Psoas muscle (tissue), 8 donors: ENCODE measurements around the gene RARA. TPM values are rescaled to one million over a fixed set of nuclear protein-coding genes. Genes with fewer than 3 reads are reported as not detected.

Source experiments
- ATAC-seq, 4 donors: fragments of 200-7000 bp; cut with Tn5 transposase; one replicate each; pipeline ENCODE4 v1.9.1; 2020; ENCODE audit warnings: moderate library complexity in 3 of 4, mild to moderate bottlenecking in 2 of 4
- DNase-seq, 2 donors: peaks; one replicate each; pipeline ENCODE4 v3.0.0-alpha.2; 2020
- H3K27ac ChIP-seq: fragments of 200-600 bp; one replicate; pipeline ENCODE4 v1.8.0; 2022
- H3K27me3 ChIP-seq, 3 donors: fragments of 200-600 bp in 1 of 3; one replicate each; pipeline versions ENCODE4 v1.6.1 to v1.8.0; 2013 to 2022; ENCODE audit warnings: low read length in 2 of 3, mild to moderate bottlenecking in 2 of 3, moderate library complexity in 1 of 3; ENCODE audit not compliant: insufficient read depth in 3 of 3
- H3K36me3 ChIP-seq, 2 donors: fragments of 200-600 bp in 1 of 2; one replicate each; pipeline versions ENCODE4 v1.6.1 to v1.8.0; 2013 to 2022; ENCODE audit warnings: low read depth in 1 of 2, mild to moderate bottlenecking in 1 of 2, moderate library complexity in 1 of 2; ENCODE audit not compliant: insufficient read depth in 1 of 2
- H3K4me1 ChIP-seq: fragments of 200-600 bp; one replicate; pipeline ENCODE4 v1.8.0; 2022
- H3K4me3 ChIP-seq: fragments of 200-600 bp; one replicate; pipeline ENCODE4 v1.8.0; 2022; ENCODE audit warnings: mild to moderate bottlenecking
- H3K9me3 ChIP-seq: fragments of 200-600 bp; one replicate; pipeline ENCODE4 v1.8.0; 2022
- CTCF ChIP-seq: fragments of 200-600 bp; IDR thresholded peaks from one replicate; pipeline ENCODE4 v1.8.0; 2022; ENCODE audit warnings: antibody characterized with exemption
- WGBS, 3 donors: extraction: QIAGEN DNeasy Blood & Tissue Kit; methylation state at CpG; one replicate each; pipeline versions ENCODE4 v1.1.6 to v1.1.7; 2013; 5-methylcytosine and 5-hydroxymethylcytosine counted together
- intact Hi-C, 2 donors: fragments of 100-400 bp; cut with DNase I; formaldehyde crosslinking; loops; one replicate each; pipeline versions ENCODE4 v1.11.0 to v1.14.2; 2022
- polyA plus RNA-seq, 3 donors: library from polyadenylated mRNA; stranded (reverse); fragments of 200-250 nt; gene quantifications; one replicate each; pipeline ENCODE4 v1.2.3, GENCODE V29; 2013
- total RNA-seq, 4 donors: library from RNA; stranded (reverse); fragmentation: NEBNext Ultra II Directional in 2 of 4; extraction: Animal tissue kit (Norgen Biotek cat#: 25700) in 2 of 4; gene quantifications; one replicate each; pipeline versions ENCODE4 v1.2.1 to v1.2.4, GENCODE V29; 2021 to 2023
- donor health status: healthy with polysubstance abuse.
- donor health status: DM: no; HTN: no; CAD: no; lungs with moderate emphysema.
- donor health status: Bipolar disorder and iron deficiency.
- donor health status: healthy.
- donor health status: DM: yes; HTN: yes; CAD: no.
- donor health status: DM: no; HTN: no; CAD: no.
- donor health status: DM: no; HTN: no; CAD: no.
- donor health status: DM: yes; HTN: yes; CAD: no.

RARA gene
- total and polyA plus RNA-seq, 7 donors, result 15.0 to 76.9 (median 41.6) TPM

GRCh38 chr17:40319651-40320540, 10.9 kb downstream of the RARA start:
- DNase-seq, result peak; percentile 67 to 81
- Histone ChIP-seq H3K4me3 (peak overlapping the region; percentile 95), H3K27ac (peak overlapping the region; percentile 97), H3K4me1 (peaks cover 77% of the 10 kb centered on the region), H3K9me3 (no peaks in the 10 kb centered on the region), H3K27me3 (no peaks in the 10 kb centered on the region), H3K36me3 (no peaks in the 10 kb centered on the region)
- no peak for ATAC-seq
- WGBS, 3 donors, result 37 to 60% (median 44%) methylated on average over 11 of the region's 11 CpGs
- intact Hi-C loops, result no loop called here
- no peak for TF ChIP-seq CTCF

- H3K27ac ChIP-seq, result peak overlapping the region; percentile 97
- intact Hi-C loops, result no loop called here
- H3K36me3 ChIP-seq, result no peaks in the 10 kb centered on the region
- WGBS, 3 donors, result 6 to 13% (median 7%) methylated on average over 19 of the region's 19 CpGs
- H3K27me3 ChIP-seq, result no peaks in the 10 kb centered on the region
- peak; percentile 84 to 86 for DNase-seq
- TF ChIP-seq CTCF, result no peak
- peaks cover 76% of the 10 kb centered on the region for H3K4me1 ChIP-seq
- H3K9me3 ChIP-seq, result no peaks in the 10 kb centered on the region
- peak; percentile 13 to 34 (median 22) for ATAC-seq
- H3K4me3 ChIP-seq, result peak overlapping the region; percentile 95
These were observed 12.0 kb downstream of the RARA start for GRCh38 chr17:40320756-40321523.

- 5 to 13% (median 12%) methylated on average over 4 of the region's 4 CpGs for WGBS, 3 donors
- H3K27ac ChIP-seq, result peak overlapping the region; percentile 97
- no peak for TF ChIP-seq CTCF
- H3K4me3 ChIP-seq, result peak overlapping the region; percentile 95
- peaks cover 76% of the 10 kb centered on the region for H3K4me1 ChIP-seq
- no peaks in the 10 kb centered on the region for H3K36me3 ChIP-seq
- no peak for DNase-seq
- intact Hi-C loops, result no loop called here
- ATAC-seq, result no peak
- no peaks in the 10 kb centered on the region for H3K27me3 ChIP-seq
- no peaks in the 10 kb centered on the region for H3K9me3 ChIP-seq
These were observed 12.5 kb downstream of the RARA start for GRCh38 chr17:40321524-40321929.

GRCh38 chr17:40321961-40322357, 13.0 kb downstream of the RARA start:
- Histone ChIP-seq H3K9me3 (no peaks in the 10 kb centered on the region), H3K27ac (peak overlapping the region; percentile 97), H3K36me3 (no peaks in the 10 kb centered on the region), H3K4me1 (peaks cover 76% of the 10 kb centered on the region), H3K27me3 (no peaks in the 10 kb centered on the region), H3K4me3 (peak overlapping the region; percentile 95)
- peak in 3 of 4 donors; percentile 20 to 42 (median 42) for ATAC-seq
- DNase-seq, result peak; percentile 69 to 86
- intact Hi-C loops, result no loop called here
- TF ChIP-seq CTCF, result no peak
- 0% methylated on average over 4 of the region's 4 CpGs for WGBS, 3 donors
